SIG-M5 treated with dmso at 0.1 percent for 504 hours (cell line): Measurements from ENCODE around the gene FEM1B.
A peak's percentile ranks its signal among the peaks of the same experiment; 100 is the strongest.

Experiments
- DNase-seq: peaks from one replicate; lab custom pipeline; 2025; ENCODE audit not compliant: unreplicated experiment; lab: John Stamatoyannopoulos, UW

The FEM1B gene

GRCh38 chr15:68258692-68259091 is 18.9 kb upstream of the FEM1B start:
- no peak for DNase-seq

- no peak for DNase-seq
Measured at GRCh38 chr15:68259883-68260282, 17.7 kb upstream of the FEM1B start.

GRCh38 chr15:68261241-68261640 is 16.3 kb upstream of the FEM1B start:
- no peak for DNase-seq

GRCh38 chr15:68261980-68262379 is 15.6 kb upstream of the FEM1B start:
- no peak for DNase-seq

GRCh38 chr15:68262514-68263356 is 14.8 kb upstream of the FEM1B start:
- no peak for DNase-seq

- DNase-seq, result no peak
Measured at GRCh38 chr15:68264282-68264681, 13.3 kb upstream of the FEM1B start.

GRCh38 chr15:68265081-68265480 is 12.5 kb upstream of the FEM1B start:
- DNase-seq, result no peak

GRCh38 chr15:68265674-68266073 is 11.9 kb upstream of the FEM1B start:
- DNase-seq, result no peak

- DNase-seq, result no peak
Measured at GRCh38 chr15:68268405-68268804, 9.1 kb upstream of the FEM1B start.

- peak; percentile 60 for DNase-seq
Measured at GRCh38 chr15:68271854-68272471, 5.6 kb upstream of the FEM1B start.

- DNase-seq, result no peak
Measured at GRCh38 chr15:68272721-68273271, 4.7 kb upstream of the FEM1B start.

- DNase-seq, result no peak
Measured at GRCh38 chr15:68274201-68274848, 3.2 kb upstream of the FEM1B start.

GRCh38 chr15:68275165-68275746 is 2.3 kb upstream of the FEM1B start:
- peak; percentile 36 for DNase-seq

GRCh38 chr15:68276668-68277067 is 877 bp upstream of the FEM1B start:
- no peak for DNase-seq

- DNase-seq, result peak; percentile 63
Measured at GRCh38 chr15:68277131-68277602, 378 bp upstream of the FEM1B start.

GRCh38 chr15:68278345-68278594 is 725 bp downstream of the FEM1B start:
- DNase-seq, result no peak

GRCh38 chr15:68278595-68279405 is 1.3 kb downstream of the FEM1B start:
- no peak for DNase-seq

- peak; percentile 50 for DNase-seq
Measured at GRCh38 chr15:68279779-68280753, 2.5 kb downstream of the FEM1B start.

- DNase-seq, result no peak
Measured at GRCh38 chr15:68281008-68281407, 3.5 kb downstream of the FEM1B start.

- DNase-seq, result no peak
Measured at GRCh38 chr15:68283401-68283800, 5.9 kb downstream of the FEM1B start.
